GM11168 (cell line): ENCODE measurements around the gene SERPINB6.
"Not testable (repeated sequence)": the region's sequence is repeated elsewhere in the genome, so short reads cannot be mapped to it uniquely, and the experiment has no call there.

Experiments
- in situ Hi-C: fragments of 300-500 bp; cut with MboI; formaldehyde crosslinking; loops from one replicate; pipeline ENCODE4 v1.12.0; 2022; ENCODE audit warnings: low sequenced_read_pairs; ENCODE audit not compliant: unreplicated experiment

The SERPINB6 gene

GRCh38 chr6:2918936-2919335 lies 52.4 kb downstream of the SERPINB6 start:
- in situ Hi-C loops: no loop called here

- in situ Hi-C loops: no loop called here
Observed at GRCh38 chr6:2917801-2918445, 53.4 kb downstream of the SERPINB6 start.

GRCh38 chr6:2917065-2917464 lies 54.3 kb downstream of the SERPINB6 start:
- in situ Hi-C loops: no loop called here

GRCh38 chr6:2916158-2916925 lies 55.0 kb downstream of the SERPINB6 start:
- in situ Hi-C loops: no loop called here

- in situ Hi-C loops: no loop called here
Observed at GRCh38 chr6:2915150-2915549, 56.2 kb downstream of the SERPINB6 start.

- in situ Hi-C loops: loop anchor here (5.0 kb wide), 1 partner anchor 62 kb away; no protein-coding TSS in a partner anchor
Observed at GRCh38 chr6:2914318-2914660, 57.1 kb downstream of the SERPINB6 start.

- in situ Hi-C loops: loop anchor here (5.0 kb wide), 1 partner anchor 61 kb away; no protein-coding TSS in a partner anchor
Observed at GRCh38 chr6:2913621-2914317, 57.6 kb downstream of the SERPINB6 start.

- in situ Hi-C loops: loop anchor here (5.0 kb wide), 1 partner anchor 59 kb away; no protein-coding TSS in a partner anchor
Observed at GRCh38 chr6:2911171-2911570, 60.2 kb downstream of the SERPINB6 start.

- in situ Hi-C loops: loop anchor here (5.0 kb wide), 1 partner anchor 57 kb away; no protein-coding TSS in a partner anchor
Observed at GRCh38 chr6:2909718-2910117, 61.6 kb downstream of the SERPINB6 start.

GRCh38 chr6:2909051-2909606 lies 62.2 kb downstream of the SERPINB6 start:
- in situ Hi-C loops: not testable (repeated sequence)

- in situ Hi-C loops: not testable (repeated sequence)
Observed at GRCh38 chr6:2908516-2908915, 62.9 kb downstream of the SERPINB6 start.

- in situ Hi-C loops: not testable (repeated sequence)
Observed at GRCh38 chr6:2903411-2904185, 67.8 kb downstream of the SERPINB6 start.

- in situ Hi-C loops: not testable (repeated sequence)
Observed at GRCh38 chr6:2901645-2902502, 69.5 kb downstream of the SERPINB6 start.

GRCh38 chr6:2900821-2901644 lies 70.3 kb downstream of the SERPINB6 start:
- in situ Hi-C loops: no loop called here

GRCh38 chr6:2900221-2900807 lies 71.1 kb downstream of the SERPINB6 start:
- in situ Hi-C loops: no loop called here

GRCh38 chr6:2899596-2899995 lies 71.8 kb downstream of the SERPINB6 start:
- in situ Hi-C loops: no loop called here
